ENCODE measurements around the gene SLC25A39.

SLC25A39 gene

GRCh38 chr17:44272321-44272951, 52.2 kb downstream of the SLC25A39 start:
- no peak overlapping the region for H3K4me3 ChIP-seq (ENCODE audit: low read depth, low read length)
- no peak for TF ChIP-seq CTCF (conservative IDR thresholded peaks at IDR 0.05; ENCODE audit: low read depth, low read length)
- no peak for DNase-seq (ENCODE audit: low read depth)
